ENCODE results near the gene PAX6. TPM values are rescaled to one million over a fixed set of nuclear protein-coding genes. Genes with fewer than 3 reads are reported as not detected.
A peak's percentile ranks its signal among the peaks of the same experiment; 100 is the strongest.

Gene PAX6
- total RNA-seq, 1 donor, result not detected

DNA sequence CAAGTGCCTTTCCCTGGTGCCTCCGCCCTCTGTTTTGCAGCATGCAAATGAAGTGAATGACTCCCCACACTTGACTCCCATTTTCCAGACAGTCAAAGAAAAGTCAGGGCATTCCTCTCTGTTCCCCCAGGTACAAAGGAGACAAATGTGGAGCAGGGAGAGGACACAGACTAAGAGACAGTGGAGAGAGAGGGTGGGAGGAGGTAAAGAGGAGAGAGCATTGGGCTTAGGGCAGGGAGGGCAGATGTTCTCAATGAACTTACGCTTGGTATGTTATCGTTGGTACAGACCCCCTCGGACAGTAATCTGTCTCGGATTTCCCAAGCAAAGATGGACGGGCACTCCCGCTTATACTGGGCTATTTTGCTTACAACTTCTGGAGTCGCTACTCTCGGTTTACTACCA, 9.8 kb downstream of the PAX6 start:
- no peak for DNase-seq (ENCODE audit: low read depth)
- TF ChIP-seq, protein P1, sequence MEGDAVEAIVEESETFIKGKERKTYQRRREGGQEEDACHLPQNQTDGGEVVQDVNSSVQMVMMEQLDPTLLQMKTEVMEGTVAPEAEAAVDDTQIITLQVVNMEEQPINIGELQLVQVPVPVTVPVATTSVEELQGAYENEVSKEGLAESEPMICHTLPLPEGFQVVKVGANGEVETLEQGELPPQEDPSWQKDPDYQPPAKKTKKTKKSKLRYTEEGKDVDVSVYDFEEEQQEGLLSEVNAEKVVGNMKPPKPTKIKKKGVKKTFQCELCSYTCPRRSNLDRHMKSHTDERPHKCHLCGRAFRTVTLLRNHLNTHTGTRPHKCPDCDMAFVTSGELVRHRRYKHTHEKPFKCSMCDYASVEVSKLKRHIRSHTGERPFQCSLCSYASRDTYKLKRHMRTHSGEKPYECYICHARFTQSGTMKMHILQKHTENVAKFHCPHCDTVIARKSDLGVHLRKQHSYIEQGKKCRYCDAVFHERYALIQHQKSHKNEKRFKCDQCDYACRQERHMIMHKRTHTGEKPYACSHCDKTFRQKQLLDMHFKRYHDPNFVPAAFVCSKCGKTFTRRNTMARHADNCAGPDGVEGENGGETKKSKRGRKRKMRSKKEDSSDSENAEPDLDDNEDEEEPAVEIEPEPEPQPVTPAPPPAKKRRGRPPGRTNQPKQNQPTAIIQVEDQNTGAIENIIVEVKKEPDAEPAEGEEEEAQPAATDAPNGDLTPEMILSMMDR (IDR thresholded peaks at IDR 0.05; ENCODE audit: insufficient read depth, low read depth, low read length), result no peak
- no peak overlapping the region for H3K4me3 ChIP-seq (ENCODE audit: low read depth, low read length)

DNA sequence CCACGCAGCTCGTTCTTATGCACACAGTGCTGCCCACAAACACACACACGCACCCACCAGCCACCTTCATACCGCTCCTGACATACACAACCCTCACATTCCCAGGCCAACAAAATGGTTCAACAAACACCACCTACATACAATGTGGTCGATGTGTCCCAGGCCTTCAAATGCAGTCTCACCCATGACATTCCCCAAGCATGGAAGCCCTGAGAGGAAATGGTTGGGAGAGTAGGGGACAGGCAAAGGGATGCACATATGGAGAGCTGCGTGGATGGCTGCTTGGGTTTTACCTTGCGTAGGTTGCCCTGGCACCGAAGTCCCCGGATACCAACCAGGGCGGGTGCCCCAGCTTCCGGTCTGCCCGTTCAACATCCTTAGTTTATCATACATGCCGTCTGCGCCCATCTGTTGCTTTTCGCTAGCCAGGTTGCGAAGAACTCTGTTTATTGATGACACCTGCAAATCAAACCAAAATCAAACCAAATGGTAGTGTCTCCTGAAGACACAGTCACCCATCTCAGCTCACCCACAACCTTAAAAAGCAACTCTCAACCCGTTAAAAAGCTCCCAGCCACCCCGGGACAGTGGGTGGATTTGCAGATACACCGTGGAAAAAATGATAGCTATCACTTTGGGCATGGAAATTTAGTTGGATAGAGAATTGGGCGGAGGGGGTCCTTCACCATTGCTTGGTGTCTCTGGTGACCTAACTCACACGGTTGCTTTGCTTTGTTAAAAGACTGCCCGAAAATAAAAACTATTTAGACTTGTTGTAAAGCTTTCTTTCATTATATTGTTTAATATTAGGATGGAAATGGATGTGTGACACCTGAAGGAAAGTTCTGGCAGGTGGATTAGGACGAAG, 10.5 kb downstream of the PAX6 start:
- no peak overlapping the region for H3K4me3 ChIP-seq (ENCODE audit: low read depth, low read length)
- TF ChIP-seq, protein P1 (IDR thresholded peaks at IDR 0.05; ENCODE audit: insufficient read depth, low read depth, low read length), result no peak
- no peak for DNase-seq (ENCODE audit: low read depth)

DNA sequence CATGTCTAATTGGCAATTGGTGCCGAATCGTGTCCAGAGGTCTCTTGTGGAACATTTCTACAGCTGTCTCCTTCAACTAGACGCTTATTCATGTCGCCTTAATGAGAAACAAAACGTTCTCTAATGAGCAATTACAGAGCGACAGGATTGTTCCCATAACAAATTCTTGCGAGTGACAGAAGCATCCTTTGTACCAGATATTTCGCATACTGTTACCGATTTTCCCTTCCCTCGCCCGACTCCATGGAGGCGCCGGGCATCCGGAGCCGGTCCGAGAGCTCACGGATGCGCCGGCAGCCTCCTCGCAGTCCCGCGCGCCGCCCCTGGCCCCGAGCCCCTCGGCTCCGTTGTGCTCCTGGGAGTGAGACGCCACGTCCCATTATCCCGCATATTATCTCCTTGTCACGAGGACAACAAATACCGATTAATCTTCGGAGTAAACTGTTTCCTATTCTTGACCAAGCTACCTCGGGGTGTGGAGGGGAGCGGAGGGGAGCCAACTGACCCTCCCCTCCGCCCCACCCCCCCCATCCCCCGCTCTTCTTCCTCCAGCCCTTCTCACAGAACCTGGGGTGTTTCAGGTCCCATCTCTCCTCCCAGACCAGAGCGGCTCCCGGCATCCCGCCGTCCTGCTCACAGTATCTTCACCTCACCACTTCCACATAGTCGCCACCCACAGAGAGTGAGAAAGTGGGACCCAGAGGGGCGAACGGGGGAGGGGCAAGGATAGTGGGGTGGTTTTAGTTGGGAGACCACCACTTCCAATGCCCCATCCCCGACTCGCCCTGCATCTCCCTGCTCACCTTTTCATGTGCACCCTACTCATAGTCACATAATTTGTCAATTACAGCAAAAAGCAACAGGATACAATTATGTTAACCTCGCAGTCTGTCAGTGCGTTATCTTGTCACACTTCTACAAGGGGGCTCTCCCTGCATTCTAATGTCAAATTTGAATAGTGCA, 11.4 kb downstream of the PAX6 start:
- TF ChIP-seq, protein P1 (IDR thresholded peaks at IDR 0.05; ENCODE audit: insufficient read depth, low read depth, low read length), result no peak
- no peak for DNase-seq (ENCODE audit: low read depth)
- H3K4me3 ChIP-seq (ENCODE audit: low read depth, low read length), result no peak overlapping the region

DNA sequence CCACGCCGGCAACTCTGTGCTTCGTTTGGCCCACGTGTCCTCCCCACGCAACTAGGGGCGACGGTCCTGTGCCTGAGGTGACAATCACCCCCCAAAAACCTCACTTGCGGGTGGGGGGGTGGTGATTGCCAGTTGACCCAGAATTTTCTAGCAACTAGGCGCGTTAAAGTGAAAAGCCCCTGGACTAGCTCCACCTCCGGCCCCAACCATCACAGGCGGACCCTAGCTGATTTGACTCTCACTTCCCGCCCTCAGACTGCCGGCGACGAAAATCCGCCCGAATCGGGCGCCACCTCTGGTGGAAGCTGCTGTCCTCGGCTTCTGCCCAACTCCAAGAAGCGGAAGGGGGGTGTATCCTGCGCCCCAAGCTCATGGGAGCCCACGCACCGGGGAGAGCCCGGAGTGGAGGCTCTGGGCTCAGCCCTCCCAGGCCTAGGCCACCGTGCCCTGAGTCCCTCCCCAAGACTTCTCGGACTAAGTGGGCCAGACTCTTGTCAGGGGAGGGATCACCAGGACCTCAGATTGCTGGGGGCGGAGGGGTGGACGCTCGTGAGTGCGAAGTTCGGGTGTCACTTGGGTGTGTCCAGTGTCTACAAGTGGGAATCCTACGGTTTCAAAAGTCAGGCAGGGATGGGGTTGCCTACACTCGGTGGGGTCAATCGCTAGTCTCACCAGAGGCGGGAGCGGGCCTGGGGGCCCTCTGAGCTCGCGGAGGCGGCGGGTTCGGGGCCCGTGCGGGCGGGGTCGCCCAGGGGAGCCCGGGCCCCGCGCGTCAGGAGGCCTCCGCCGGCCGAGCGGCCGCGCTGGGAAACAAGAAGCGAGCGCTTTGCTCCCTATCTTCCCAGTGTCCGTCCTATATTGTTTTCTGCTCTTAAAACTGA, 12.3 kb downstream of the PAX6 start:
- DNase-seq (ENCODE audit: low read depth), result no peak
- H3K4me3 ChIP-seq (ENCODE audit: low read depth, low read length), result no peak overlapping the region
- TF ChIP-seq, protein P1 (IDR thresholded peaks at IDR 0.05; ENCODE audit: insufficient read depth, low read depth, low read length), result peak; percentile 28

DNA sequence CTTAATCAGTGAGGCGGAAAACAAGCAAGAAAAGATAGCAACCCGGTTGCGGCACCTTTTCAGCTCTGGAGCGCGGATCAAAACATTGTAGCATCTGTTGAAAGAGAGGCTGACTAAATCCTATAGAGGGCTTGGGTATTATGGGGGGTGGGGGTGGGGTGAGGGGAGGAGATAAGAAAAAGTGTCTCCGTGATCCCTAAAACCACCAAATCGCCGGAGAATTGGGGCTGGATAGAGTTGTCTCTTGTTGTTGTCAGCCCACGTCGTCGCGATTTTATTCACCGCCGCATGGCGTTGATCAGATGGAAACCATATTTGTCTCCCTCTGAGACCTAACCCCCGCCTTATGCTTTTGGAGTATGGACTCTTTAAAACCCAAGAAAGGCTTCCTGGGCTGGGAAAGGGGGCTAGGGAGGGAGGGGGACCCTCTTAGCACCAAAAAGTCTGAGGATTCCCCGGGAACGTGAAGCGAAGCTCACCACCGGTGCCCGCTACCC, 13.0 kb downstream of the PAX6 start:
- TF ChIP-seq, protein P1 (IDR thresholded peaks at IDR 0.05; ENCODE audit: insufficient read depth, low read depth, low read length), result no peak
- no peak overlapping the region for H3K4me3 ChIP-seq (ENCODE audit: low read depth, low read length)
- no peak for DNase-seq (ENCODE audit: low read depth)
